Fibroblast of the aortic adventitia (primary cell): Measurements from ENCODE around the gene TCP11. TPM values are rescaled to one million over a fixed set of nuclear protein-coding genes. Genes with fewer than 3 reads are reported as not detected.

Experiments used
- DNase-seq: peaks from one replicate; pipeline ENCODE4 v3.0.0-alpha.2; 2010; ENCODE audit warnings: low read depth
- H3K4me3 ChIP-seq: 2 replicates; pipeline ENCODE4 v1.5.1; 2011; ENCODE audit warnings: low read depth, mild to moderate bottlenecking, control low read depth, low read length, moderate library complexity
- total RNA-seq: library from RNA; depleted of rRNA; stranded (reverse); fragments of >200 nt; gene quantifications from 2 replicates; pipeline ENCODE4 v1.2.3, GENCODE V29; 2012; ENCODE audit warnings: low replicate concordance
- TF ChIP-seq, protein P1 (sequence below): IDR thresholded peaks from 2 replicates; pipeline ENCODE4 v1.5.1; 2011; ENCODE audit warnings: mild to moderate bottlenecking, low read length, control low read depth, inconsistent platforms; ENCODE audit not compliant: insufficient read depth

The TCP11 gene
- total RNA-seq, 1 donor, result 0.36 TPM

DNA sequence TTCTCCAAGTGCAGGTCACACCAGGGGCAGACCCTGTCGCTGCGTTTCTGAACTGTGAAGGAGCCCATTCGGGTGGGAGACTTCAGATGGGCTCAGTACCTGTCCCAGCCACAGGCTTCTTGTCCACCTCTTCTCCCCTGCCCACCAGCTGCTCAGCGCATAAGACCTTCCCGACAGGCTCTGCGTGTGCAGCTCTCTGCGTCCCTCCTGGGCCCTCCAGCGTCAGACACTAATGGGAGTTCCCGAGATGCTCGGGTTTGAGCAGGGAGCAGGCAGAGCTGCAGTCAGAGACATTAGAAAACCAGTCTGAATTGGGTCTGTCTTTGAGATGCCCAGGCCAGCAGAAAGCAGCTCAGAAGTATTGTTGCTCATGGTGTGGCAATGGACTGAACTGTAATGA lies 50.4 kb downstream of the TCP11 start:
- DNase-seq, result no peak
- no peak overlapping the region for H3K4me3 ChIP-seq
- TF ChIP-seq, protein P1, sequence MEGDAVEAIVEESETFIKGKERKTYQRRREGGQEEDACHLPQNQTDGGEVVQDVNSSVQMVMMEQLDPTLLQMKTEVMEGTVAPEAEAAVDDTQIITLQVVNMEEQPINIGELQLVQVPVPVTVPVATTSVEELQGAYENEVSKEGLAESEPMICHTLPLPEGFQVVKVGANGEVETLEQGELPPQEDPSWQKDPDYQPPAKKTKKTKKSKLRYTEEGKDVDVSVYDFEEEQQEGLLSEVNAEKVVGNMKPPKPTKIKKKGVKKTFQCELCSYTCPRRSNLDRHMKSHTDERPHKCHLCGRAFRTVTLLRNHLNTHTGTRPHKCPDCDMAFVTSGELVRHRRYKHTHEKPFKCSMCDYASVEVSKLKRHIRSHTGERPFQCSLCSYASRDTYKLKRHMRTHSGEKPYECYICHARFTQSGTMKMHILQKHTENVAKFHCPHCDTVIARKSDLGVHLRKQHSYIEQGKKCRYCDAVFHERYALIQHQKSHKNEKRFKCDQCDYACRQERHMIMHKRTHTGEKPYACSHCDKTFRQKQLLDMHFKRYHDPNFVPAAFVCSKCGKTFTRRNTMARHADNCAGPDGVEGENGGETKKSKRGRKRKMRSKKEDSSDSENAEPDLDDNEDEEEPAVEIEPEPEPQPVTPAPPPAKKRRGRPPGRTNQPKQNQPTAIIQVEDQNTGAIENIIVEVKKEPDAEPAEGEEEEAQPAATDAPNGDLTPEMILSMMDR, result no peak

- no peak overlapping the region for H3K4me3 ChIP-seq
- TF ChIP-seq, protein P1, result no peak
- DNase-seq, result peak; percentile 53
These were observed 51.1 kb downstream of the TCP11 start for GRCh38 chr6:35089935-35090505.

DNA sequence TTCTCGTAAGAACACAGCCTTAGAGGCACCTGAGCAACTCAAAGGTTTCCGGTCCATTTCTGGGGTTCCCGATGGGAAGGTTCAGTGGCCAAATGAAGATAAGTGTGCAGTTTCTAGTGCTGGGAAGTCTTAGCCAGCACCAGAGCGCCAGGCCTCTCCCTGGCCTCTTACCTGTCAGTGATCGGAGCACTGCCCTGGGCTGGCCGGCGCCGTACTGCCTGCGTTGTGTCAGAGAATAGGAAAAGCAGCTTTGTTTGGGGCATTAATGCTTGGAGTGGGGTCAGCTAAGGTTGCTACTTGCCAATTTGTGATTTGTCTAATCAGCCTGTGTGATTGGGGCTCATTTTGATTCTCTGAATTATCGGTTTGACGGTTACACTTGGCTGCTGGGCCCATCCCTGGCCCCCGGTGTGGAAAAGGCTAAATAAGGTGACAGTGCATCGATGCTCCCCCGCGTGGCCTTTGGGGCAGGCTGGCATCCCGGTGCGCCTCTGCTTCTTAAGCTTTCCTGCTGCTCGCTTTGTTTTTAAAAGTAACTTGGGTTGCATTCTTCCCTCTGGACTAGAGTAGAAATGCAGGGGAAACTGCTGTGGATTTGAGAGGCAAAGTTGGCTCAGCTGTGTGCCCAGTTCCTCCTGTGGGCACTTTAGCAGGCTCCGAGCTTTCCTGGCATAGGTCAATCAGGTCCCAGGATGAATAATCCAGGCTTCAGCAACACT lies 51.8 kb downstream of the TCP11 start:
- no peak overlapping the region for H3K4me3 ChIP-seq
- no peak for DNase-seq
- TF ChIP-seq, protein P1, result no peak

DNA sequence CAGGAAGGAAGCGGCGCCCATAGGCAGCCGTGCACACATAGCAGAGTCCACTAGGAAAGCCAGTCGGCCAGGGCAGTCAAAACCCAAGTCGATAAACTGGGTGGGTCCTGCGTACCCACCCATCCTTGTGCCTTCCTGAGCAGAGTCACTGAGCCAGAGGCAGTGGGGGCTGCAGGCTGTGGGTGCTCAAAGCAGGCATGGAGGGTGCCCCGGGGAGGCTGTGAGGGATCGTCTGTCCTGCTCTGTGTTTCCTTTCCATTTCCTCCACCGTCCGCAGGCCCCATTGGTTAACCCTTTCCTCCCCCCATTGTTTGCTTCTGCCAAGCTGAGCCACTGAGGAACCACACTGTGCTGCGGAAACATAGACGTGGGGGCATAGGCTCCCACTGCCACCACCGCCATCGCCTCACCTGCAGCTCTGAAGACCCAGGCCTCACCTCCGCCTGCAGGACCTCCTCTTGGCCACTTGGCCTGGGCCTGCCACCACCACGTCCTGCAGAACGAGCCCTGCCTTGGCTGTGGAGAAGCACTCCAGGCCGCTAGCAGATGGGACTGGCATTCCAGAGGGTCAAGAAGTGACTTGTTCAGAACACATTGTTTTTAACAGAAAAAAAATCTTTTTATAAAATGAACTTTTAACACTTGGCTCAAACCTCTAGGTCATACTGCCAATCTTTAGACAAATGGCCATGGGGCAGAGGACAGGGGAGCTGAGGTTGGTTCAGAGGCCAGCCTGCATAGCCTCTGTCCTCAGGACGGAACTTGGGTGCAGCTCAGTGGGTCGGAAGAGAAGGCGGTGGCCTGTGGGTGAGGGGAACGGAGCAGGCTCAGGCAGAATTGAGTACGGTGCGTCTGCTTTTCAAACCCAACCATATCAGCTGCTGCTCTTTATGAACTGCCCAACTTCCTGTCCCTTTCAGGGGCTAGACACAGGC lies 52.6 kb downstream of the TCP11 start:
- H3K4me3 ChIP-seq, result no peak overlapping the region
- TF ChIP-seq, protein P1, result no peak
- no peak for DNase-seq

DNA sequence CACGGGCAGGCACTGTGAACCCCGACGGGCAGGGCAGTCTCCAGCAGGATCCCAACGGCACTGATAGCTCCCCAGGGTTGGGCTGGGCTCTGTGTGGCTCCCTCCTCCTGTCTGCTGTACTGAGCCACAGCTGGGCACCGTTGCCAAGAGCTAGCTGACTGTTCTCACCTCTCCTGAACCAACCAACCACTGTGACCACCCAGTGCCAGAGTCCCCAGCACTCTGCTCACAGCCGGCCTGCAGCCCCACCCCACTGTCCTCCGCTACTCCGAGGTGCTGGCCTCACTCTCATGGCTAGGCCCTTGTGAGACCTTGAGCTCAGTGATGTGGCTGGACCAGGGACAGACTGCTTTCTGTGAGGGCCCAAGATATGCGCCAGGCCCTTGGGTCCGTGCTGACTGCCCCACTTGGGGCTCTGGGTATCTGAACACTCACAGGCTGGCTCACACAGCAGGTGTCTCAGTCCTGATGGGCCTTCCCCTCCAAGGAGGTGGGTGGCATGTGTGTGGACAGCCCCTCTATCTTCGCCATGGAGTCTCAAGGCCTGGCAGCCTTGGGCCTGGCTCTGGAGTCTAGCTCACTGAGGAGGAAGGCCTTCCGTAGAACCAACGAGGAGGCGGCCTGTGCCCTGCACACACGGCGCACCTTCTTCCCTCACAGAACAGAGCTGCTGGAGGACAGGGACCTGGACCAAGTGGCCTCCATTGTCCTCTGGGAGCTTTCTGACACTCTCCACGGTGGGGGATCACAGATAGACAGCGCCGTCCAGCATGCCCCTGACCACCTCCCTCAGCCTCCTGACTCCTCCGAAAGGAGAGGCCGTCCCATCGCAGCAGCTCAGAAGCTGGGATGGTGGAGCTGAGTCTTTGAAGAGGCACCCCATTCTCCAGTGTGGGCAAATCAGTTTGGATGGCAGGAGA lies 53.5 kb downstream of the TCP11 start:
- DNase-seq, result no peak
- H3K4me3 ChIP-seq, result no peak overlapping the region
- TF ChIP-seq, protein P1, result no peak
